ENCODE data around the gene TM7SF2. TPM values are rescaled to one million over a fixed set of nuclear protein-coding genes. Genes with fewer than 3 reads are reported as not detected.

TM7SF2 gene
- total and polyA plus RNA-seq, 2 donors (not counting 1 experiment from before 2014, with no cell fraction given), result 23.9 to 28.5 TPM

GRCh38 chr11:65124480-65125196 lies 13.0 kb downstream of the TM7SF2 start:
- H3K4me2 ChIP-seq (replicated peaks; ENCODE audit: low read depth, low read length, poor library complexity, severe bottlenecking), result no peak overlapping the region
- Mint-ChIP-seq H3K4me3 (peak overlapping the region; percentile 64), H3K9me3 (ENCODE audit: insufficient read depth) (no peaks in the 10 kb centered on the region), H3K27ac (peak overlapping the region; percentile 47), H3K27me3 (no peaks in the 10 kb centered on the region), H3K4me1 (peaks cover 43% of the 10 kb centered on the region)
- DNase-seq, result no peak
- H3K9ac ChIP-seq (ENCODE audit: low read length), result no peak overlapping the region
- CTCF ChIA-PET, result interaction anchor here (0.6 to 4.4 kb wide), 3 partner anchors 12 to 1985 kb away, joined by 3 to 20 read pairs (median 5); partner anchors contain the start of genes CAPN1 and TM7SF2
- TF ChIP-seq, protein P1, sequence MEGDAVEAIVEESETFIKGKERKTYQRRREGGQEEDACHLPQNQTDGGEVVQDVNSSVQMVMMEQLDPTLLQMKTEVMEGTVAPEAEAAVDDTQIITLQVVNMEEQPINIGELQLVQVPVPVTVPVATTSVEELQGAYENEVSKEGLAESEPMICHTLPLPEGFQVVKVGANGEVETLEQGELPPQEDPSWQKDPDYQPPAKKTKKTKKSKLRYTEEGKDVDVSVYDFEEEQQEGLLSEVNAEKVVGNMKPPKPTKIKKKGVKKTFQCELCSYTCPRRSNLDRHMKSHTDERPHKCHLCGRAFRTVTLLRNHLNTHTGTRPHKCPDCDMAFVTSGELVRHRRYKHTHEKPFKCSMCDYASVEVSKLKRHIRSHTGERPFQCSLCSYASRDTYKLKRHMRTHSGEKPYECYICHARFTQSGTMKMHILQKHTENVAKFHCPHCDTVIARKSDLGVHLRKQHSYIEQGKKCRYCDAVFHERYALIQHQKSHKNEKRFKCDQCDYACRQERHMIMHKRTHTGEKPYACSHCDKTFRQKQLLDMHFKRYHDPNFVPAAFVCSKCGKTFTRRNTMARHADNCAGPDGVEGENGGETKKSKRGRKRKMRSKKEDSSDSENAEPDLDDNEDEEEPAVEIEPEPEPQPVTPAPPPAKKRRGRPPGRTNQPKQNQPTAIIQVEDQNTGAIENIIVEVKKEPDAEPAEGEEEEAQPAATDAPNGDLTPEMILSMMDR (IDR thresholded peaks at IDR 0.05), result no peak
- no peak for TF ChIP-seq EZH2 (IDR thresholded peaks at IDR 0.05; ENCODE audit: borderline replicate concordance, insufficient read depth, low read depth, low read length, poor library complexity, severe bottlenecking)
- POLR2A ChIA-PET, result interaction anchor here (1.0 kb wide), 1 partner anchor 49 kb away, joined by 3 read pairs; no protein-coding TSS in a partner anchor
- no peaks in the 10 kb centered on the region for H3K27me3 ChIP-seq (replicated peaks in 1 of 4; ENCODE audit: control extremely low read depth in 1 of 4, control insufficient read depth in 3 of 4, insufficient read depth in 4 of 4, low read length in 3 of 4)
- peaks cover 49% of the 10 kb centered on the region for H4K20me1 ChIP-seq (ENCODE audit: control insufficient read depth, insufficient read depth, low read length, poor library complexity, severe bottlenecking)
- H3K27ac ChIP-seq (ENCODE audit: low read length in 2 of 2), result no peak overlapping the region
- ATAC-seq (ENCODE audit: low read depth), result no peak
- H3K4me1 ChIP-seq (ENCODE audit: control insufficient read depth in 2 of 2, insufficient read depth in 2 of 2, low read length in 2 of 2), result peaks cover 30 to 48% of the 10 kb centered on the region in 2 donors
- peaks cover 2 to 73% of the 10 kb centered on the region in 2 experiments for H3K36me3 ChIP-seq (replicated peaks in 1 of 2; ENCODE audit: control extremely low read depth in 1 of 2, control insufficient read depth in 1 of 2, extremely low read depth in 1 of 2, insufficient read depth in 2 of 2, low read length in 1 of 2)
- peaks cover 79% of the 10 kb centered on the region for H3K79me2 ChIP-seq (ENCODE audit: control insufficient read depth, insufficient read depth, low read length)
- no peak overlapping the region for H3K4me3 ChIP-seq (ENCODE audit: control extremely low read depth in 1 of 5, extremely low read depth in 1 of 5, insufficient read depth in 1 of 5, low read depth in 2 of 5, low read length in 4 of 5)
- no peak overlapping the region for H2AFZ ChIP-seq (ENCODE audit: insufficient read depth, low read depth, low read length, poor library complexity, severe bottlenecking)
- intact Hi-C loops (cut with micrococcal nuclease), result no loop called here
- 100% methylated on average over 1 of the region's 5 CpGs for WGBS (ENCODE audit: insufficient coverage)
- H3K9me3 ChIP-seq (ENCODE audit: control extremely low read depth in 1 of 3, control insufficient read depth in 2 of 3, insufficient read depth in 1 of 3, low read length in 2 of 3), result no peaks in the 10 kb centered on the region
